H1 (cell line): Measurements from ENCODE around the gene TBC1D17. TPM values are rescaled to one million over a fixed set of nuclear protein-coding genes. Genes with fewer than 3 reads are reported as not detected.

Experiments
- CTCF ChIA-PET: fragments of 300-600 bp; sonication (Branson Sonifier 250); formaldehyde crosslinking; loops from one replicate; lab custom pipeline; 2021; ENCODE audit not compliant: partially characterized antibody; lab: Charles Lee
- POLR2A ChIA-PET: fragments of 300-600 bp; sonication (Branson Sonifier 250); formaldehyde crosslinking; loops from one replicate; lab custom pipeline; 2021; ENCODE audit warnings: inconsistent platforms; ENCODE audit not compliant: partially characterized antibody; lab: Charles Lee
- DNase-seq, 2 experiments: peaks; one replicate each; pipeline versions ENCODE4 v3.0.0 to v3.0.0-alpha.2; 2010 to 2022; ENCODE audit warnings: low spot score in 2 of 2, low read depth in 1 of 2, mixed read lengths in 1 of 2
- FAIRE-seq: peaks from 2 replicates; lab custom pipeline; 2011; peaks lifted over from hg19 to GRCh38; lab: Jason Lieb, UNC
- H2AFZ ChIP-seq: 2 replicates; pipeline ENCODE4 v1.8.1; 2012; ENCODE audit warnings: low read length, inconsistent platforms
- H2AK5ac ChIP-seq: 2 replicates; pipeline ENCODE4 v1.6.1; 2013; ENCODE audit warnings: low read depth, low read length
- H2BK120ac ChIP-seq: replicated peaks from 2 replicates; pipeline ENCODE3; 2013; ENCODE audit warnings: low read depth, low read length, inconsistent platforms
- H2BK12ac ChIP-seq: 2 replicates; pipeline ENCODE4 v1.6.1; 2013; ENCODE audit warnings: low read depth, low read length
- H2BK15ac ChIP-seq: 2 replicates; pipeline ENCODE4 v1.6.1; 2013; ENCODE audit warnings: low read length
- H2BK20ac ChIP-seq: 2 replicates; pipeline ENCODE4 v1.6.1; 2013; ENCODE audit warnings: low read length
- H2BK5ac ChIP-seq: 2 replicates; pipeline ENCODE4 v1.6.1; 2013; ENCODE audit warnings: low read depth, low read length
- H3K14ac ChIP-seq: 2 replicates; pipeline ENCODE4 v1.6.1; 2013; ENCODE audit warnings: inconsistent platforms; ENCODE audit not compliant: insufficient read length
- H3K18ac ChIP-seq: 2 replicates; pipeline ENCODE4 v1.6.1; 2013; ENCODE audit warnings: low read length; ENCODE audit errors: extremely low read depth
- H3K23ac ChIP-seq: 2 replicates; pipeline ENCODE4 v1.6.1; 2013; ENCODE audit warnings: inconsistent platforms; ENCODE audit not compliant: insufficient read length
- H3K23me2 ChIP-seq: 2 replicates; pipeline ENCODE4 v1.6.1; 2013; ENCODE audit warnings: low read depth, low read length
- H3K27ac ChIP-seq: 2 replicates; pipeline ENCODE4 v1.6.1; 2011; ENCODE audit warnings: low read depth, low read length, inconsistent platforms
- H3K27me3 ChIP-seq, 4 experiments: replicated peaks in 1 of 4; 1 replicate in 1 of 4; 2 replicates in 3 of 4; pipeline versions ENCODE4 v1.6.1 to v1.8.1; 2011 to 2013; ENCODE audit warnings: low read length in 3 of 4, mild to moderate bottlenecking in 3 of 4, inconsistent platforms in 2 of 4, mixed read lengths in 2 of 4, moderate library complexity in 1 of 4; ENCODE audit not compliant: control insufficient read depth in 3 of 4, insufficient read depth in 3 of 4; ENCODE audit errors: extremely low read depth in 1 of 4
- H3K36me3 ChIP-seq, 4 experiments: 2 replicates each; pipeline versions ENCODE4 v1.6.1 to v1.8.1; 2011 to 2013; ENCODE audit warnings: mild to moderate bottlenecking in 4 of 4, low read length in 3 of 4, moderate library complexity in 2 of 4, control low read depth in 1 of 4, inconsistent platforms in 1 of 4; ENCODE audit not compliant: insufficient read depth in 4 of 4, control insufficient read depth in 2 of 4
- H3K4ac ChIP-seq: replicated peaks from 2 replicates; pipeline ENCODE3; 2013; ENCODE audit warnings: low read length, low read depth, mixed read lengths, inconsistent platforms; ENCODE audit not compliant: insufficient read length
- H3K4me1 ChIP-seq, 4 experiments: replicated peaks in 1 of 4; 1 replicate in 1 of 4; 2 replicates in 3 of 4; pipeline versions ENCODE4 v1.6.1 to v1.8.1; 2011 to 2013; ENCODE audit warnings: low read length in 3 of 4, inconsistent platforms in 2 of 4, mixed read lengths in 1 of 4; ENCODE audit not compliant: insufficient read depth in 4 of 4, control insufficient read depth in 3 of 4
- H3K4me2 ChIP-seq, 2 experiments: 2 replicates each; pipeline versions ENCODE4 v1.6.1 to v1.8.1; 2011 to 2013; ENCODE audit warnings: low read depth in 2 of 2, low read length in 2 of 2, control low read depth in 1 of 2, inconsistent platforms in 1 of 2, mild to moderate bottlenecking in 1 of 2; ENCODE audit not compliant: insufficient read depth in 1 of 2
- H3K4me3 ChIP-seq, 4 experiments: fragments of 200-600, 300-600 bp in 1 of 4; sonication (generic), shearing (Covaris generic), sonication (Bioruptor Twin) in 1 of 4; 2 replicates each; pipeline versions ENCODE4 v1.5.1 to v1.8.1; 2011 to 2016; ENCODE audit warnings: low read length in 4 of 4, low read depth in 3 of 4, control low read depth in 2 of 4, inconsistent platforms in 2 of 4, mild to moderate bottlenecking in 2 of 4, mixed read lengths in 1 of 4, moderate library complexity in 1 of 4; ENCODE audit not compliant: insufficient read depth in 2 of 4; ENCODE audit errors: extremely low read depth in 1 of 4
- H3K56ac ChIP-seq: replicated peaks from 2 replicates; pipeline ENCODE3; 2013; ENCODE audit warnings: low read depth, mild to moderate bottlenecking, mixed read lengths, low read length, inconsistent platforms; ENCODE audit not compliant: insufficient read length
- H3K79me1 ChIP-seq: 2 replicates; pipeline ENCODE4 v1.6.1; 2013; ENCODE audit warnings: low read depth, low read length, control low read depth
- H3K79me2 ChIP-seq, 2 experiments: 2 replicates each; pipeline versions ENCODE4 v1.6.1 to v1.8.1; 2012 to 2013; ENCODE audit warnings: low read length in 2 of 2, mild to moderate bottlenecking in 2 of 2, inconsistent platforms in 1 of 2; ENCODE audit not compliant: insufficient read depth in 2 of 2, control insufficient read depth in 1 of 2
- H3K9ac ChIP-seq, 4 experiments: replicated peaks in 1 of 4; 1 replicate in 1 of 4; 2 replicates in 3 of 4; pipeline versions ENCODE4 v1.6.1 to v1.8.1; 2011 to 2013; ENCODE audit warnings: low read depth in 3 of 4, low read length in 3 of 4, control low read depth in 2 of 4, mild to moderate bottlenecking in 2 of 4, moderate library complexity in 2 of 4, inconsistent platforms in 1 of 4; ENCODE audit errors: extremely low read depth in 1 of 4
- H3K9me3 ChIP-seq, 2 experiments: 2 replicates each; pipeline versions ENCODE4 v1.6.1 to v1.8.1; 2012 to 2013; ENCODE audit warnings: mild to moderate bottlenecking in 2 of 2, moderate library complexity in 2 of 2, control low read depth in 1 of 2, inconsistent platforms in 1 of 2, low read depth in 1 of 2, low read length in 1 of 2, mixed read lengths in 1 of 2; ENCODE audit not compliant: insufficient read depth in 2 of 2
- H4K20me1 ChIP-seq, 2 experiments: replicated peaks in 1 of 2; 2 replicates each; pipeline versions ENCODE3 to v1.8.1; 2011 to 2013; ENCODE audit warnings: inconsistent platforms in 2 of 2, low read length in 2 of 2, mild to moderate bottlenecking in 1 of 2; ENCODE audit not compliant: insufficient read depth in 2 of 2, control insufficient read depth in 1 of 2
- H4K5ac ChIP-seq: 2 replicates; pipeline ENCODE4 v1.6.1; 2013; ENCODE audit warnings: low read length, low read depth, mixed read lengths, inconsistent platforms; ENCODE audit not compliant: insufficient read length
- H4K8ac ChIP-seq: 2 replicates; pipeline ENCODE4 v1.8.0; 2013; ENCODE audit warnings: mild to moderate bottlenecking, moderate library complexity, low read length, inconsistent platforms; ENCODE audit not compliant: insufficient read depth; ENCODE audit errors: extremely low read depth
- H4K91ac ChIP-seq: replicated peaks from 2 replicates; pipeline ENCODE3; 2013; ENCODE audit warnings: low read length, mixed read lengths, inconsistent platforms; ENCODE audit not compliant: insufficient read length
- CBX5 ChIP-seq: fragments of 300-800, 300-1000 bp; sonication (generic); IDR thresholded peaks from 2 replicates; pipeline ENCODE4 v1.7.1; 2016; ENCODE audit warnings: antibody characterized with exemption, low read length, low read depth
- RFX5 ChIP-seq: IDR thresholded peaks from 2 replicates; pipeline ENCODE4 v1.6.1; 2011; ENCODE audit warnings: low read depth, low read length, improper control_type of control experiment, borderline replicate concordance
- TAF1 ChIP-seq: IDR thresholded peaks from 2 replicates; pipeline ENCODE4 v1.6.1; 2011; ENCODE audit warnings: mild to moderate bottlenecking, low read depth, low read length
- WGBS, 2 experiments: shearing (Covaris generic) in 1 of 2; methylation state at CpG; one replicate each; pipeline versions ENCODE4 v1.1.6 to v1.1.7; 2013 to 2015; ENCODE audit warnings: low lambda C conversion rate in 2 of 2, mixed read lengths in 2 of 2, inconsistent platforms in 1 of 2, low coverage in 1 of 2, missing lambda C conversion rate in 1 of 2; ENCODE audit not compliant: insufficient replicate concordance in 2 of 2, insufficient coverage in 1 of 2, insufficient read length in 1 of 2; ENCODE audit errors: extremely low coverage in 1 of 2, missing lambda C conversion rate in 1 of 2; 5-methylcytosine and 5-hydroxymethylcytosine counted together
- polyA plus RNA-seq, 7 experiments: library from polyadenylated mRNA; depleted of rRNA in 3 of 7; stranded (reverse) in 5 of 7; unstranded in 2 of 7; fragments of >200 nt in 5 of 7; fragments of 200-250 nt in 2 of 7; gene quantifications; 1 replicate in 5 of 7; 2 replicates in 1 of 7; 4 replicates in 1 of 7; pipeline versions ENCODE4 v1.2.1 to v1.2.3, GENCODE V29; 2011 to 2013; ENCODE audit warnings: missing spikeins in 2 of 7, mixed read lengths in 2 of 7
- total RNA-seq: library from RNA; stranded (reverse); fragmentation: NEBNext Ultra II Directional; extraction: Animal tissue kit (Norgen Biotek cat#: 25700); gene quantifications from 2 replicates; pipeline ENCODE4 v1.2.1, GENCODE V29; 2021

Gene TBC1D17
- total and polyA plus RNA-seq, 2 of the 8 experiments (the other 6 are each of a cell fraction or from before 2014, with no cell fraction given), result 30.3 to 44.9 TPM

GRCh38 chr19:49880162-49880869, 2.8 kb downstream of the TBC1D17 start:
- Histone ChIP-seq H2BK15ac (no peak overlapping the region), H2AK5ac (no peak overlapping the region), H3K9me3 (no peaks in the 10 kb centered on the region), H3K4ac (no peak overlapping the region), H2BK120ac (no peak overlapping the region), H2BK12ac (no peak overlapping the region), H3K23ac (no peak overlapping the region), H3K4me2 (no peak overlapping the region), H4K20me1 (peaks cover 10 to 18% of the 10 kb centered on the region in 2 experiments), H3K36me3 (peaks cover 22 to 56% (median 47%) of the 10 kb centered on the region in 4 experiments), H3K4me1 (peaks cover 0 to 10% (median 6%) of the 10 kb centered on the region in 4 experiments; a peak in 6 of 7 replicates), H3K4me3 (no peak overlapping the region), H4K91ac (no peak overlapping the region), H3K56ac (no peak overlapping the region), H4K5ac (no peak overlapping the region), H3K9ac (no peak overlapping the region), H3K23me2 (peaks cover 16% of the 10 kb centered on the region), H2AFZ (no peak overlapping the region), H3K79me1 (peaks cover 12% of the 10 kb centered on the region), H2BK5ac (no peak overlapping the region; the same call in 1 of the 2 replicates), H3K18ac (no peak overlapping the region), H2BK20ac (no peak overlapping the region), H3K79me2 (peaks cover 0 to 19% of the 10 kb centered on the region in 2 experiments; a peak in 2 of 4 replicates), H4K8ac (peak overlapping the region; percentile 7), H3K27ac (no peak overlapping the region), H3K27me3 (no peaks in the 10 kb centered on the region), H3K14ac (no peak overlapping the region)
- TF ChIP-seq TAF1, result no peak
- TF ChIP-seq RFX5, result no peak
- no peak for TF ChIP-seq CBX5
- ChIA-PET CTCF (interaction anchor here (1.1 to 2.0 kb wide), 4 partner anchors 9 to 191 kb away, joined by 3 to 5 read pairs (median 3); partner anchors contain the start of gene ADM5), POLR2A (interaction anchor here (0.6 to 6.2 kb wide), 8 partner anchors 8 to 440 kb away, joined by 3 to 76 read pairs (median 3); partner anchors contain the start of gene PNKP)
- FAIRE-seq, result no peak
- no peak for DNase-seq
- 94% methylated on average over 10 of the region's 10 CpGs; no CpG with 5 or more reads in 1 of the 2 experiments for WGBS, 2 experiments
